GM18498 (cell line): ENCODE data around the gene PRKCA.

Experiments used
- ATAC-seq: cut with Tn5 transposase; IDR thresholded peaks from one replicate; pipeline ENCODE4 v1.9.1; 2021; ENCODE audit warnings: mild to moderate bottlenecking, moderate library complexity; ENCODE audit not compliant: unreplicated experiment

Gene PRKCA

DNA sequence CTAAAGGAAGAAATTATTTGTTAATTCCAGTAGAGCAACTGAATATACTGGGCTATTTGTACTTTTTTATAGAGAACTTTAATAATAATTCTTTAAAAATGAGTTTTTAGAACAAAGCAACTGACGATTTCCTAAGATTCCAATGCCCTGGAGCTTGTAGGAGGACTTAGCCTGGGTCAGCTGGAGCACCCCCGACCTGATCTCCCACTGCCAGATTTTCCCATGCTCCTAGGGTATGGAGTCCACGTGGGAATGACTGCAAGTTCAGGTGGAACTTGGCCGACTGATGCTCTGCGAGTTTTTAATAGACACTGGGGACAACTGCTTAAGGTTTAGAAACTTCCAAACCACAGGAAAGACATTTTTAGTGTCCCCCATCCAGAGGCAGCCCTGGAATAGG lies 507.0 kb downstream of the PRKCA start:
- ATAC-seq: no peak

DNA sequence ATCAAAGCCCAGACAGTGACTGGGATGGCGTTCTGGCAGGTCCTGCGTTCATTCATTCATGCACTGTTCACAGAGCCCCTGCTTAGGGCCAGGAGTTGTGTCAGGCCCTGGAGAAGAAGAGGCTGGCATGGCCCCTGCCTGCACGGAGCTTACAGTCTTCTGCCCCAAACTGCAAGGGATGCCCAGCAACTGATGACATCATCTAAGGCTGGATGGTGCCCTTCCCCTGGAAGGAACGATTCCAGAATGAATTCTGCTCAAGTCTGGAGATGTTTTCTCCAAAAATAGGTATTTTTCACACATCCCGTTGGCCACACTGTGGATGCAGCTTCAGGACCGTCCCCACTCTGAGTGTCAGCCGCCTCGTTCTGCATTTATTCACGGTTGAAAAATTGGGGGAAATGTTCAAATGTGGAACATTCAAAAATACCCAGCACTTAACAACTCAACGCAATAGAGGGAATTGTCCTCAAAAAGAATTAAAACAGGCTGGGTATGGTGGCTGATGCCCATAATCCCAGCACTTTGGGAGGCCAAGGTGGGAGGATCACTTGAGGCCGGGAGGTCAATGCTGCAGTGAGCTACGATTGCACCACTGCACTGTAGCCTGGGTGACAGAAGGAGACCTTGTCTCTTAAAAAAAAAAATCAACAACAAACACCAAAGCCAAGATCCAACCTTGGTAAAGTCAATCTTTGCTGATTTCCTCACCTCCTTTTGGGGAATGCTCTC lies 508.7 kb downstream of the PRKCA start:
- no peak for ATAC-seq

DNA sequence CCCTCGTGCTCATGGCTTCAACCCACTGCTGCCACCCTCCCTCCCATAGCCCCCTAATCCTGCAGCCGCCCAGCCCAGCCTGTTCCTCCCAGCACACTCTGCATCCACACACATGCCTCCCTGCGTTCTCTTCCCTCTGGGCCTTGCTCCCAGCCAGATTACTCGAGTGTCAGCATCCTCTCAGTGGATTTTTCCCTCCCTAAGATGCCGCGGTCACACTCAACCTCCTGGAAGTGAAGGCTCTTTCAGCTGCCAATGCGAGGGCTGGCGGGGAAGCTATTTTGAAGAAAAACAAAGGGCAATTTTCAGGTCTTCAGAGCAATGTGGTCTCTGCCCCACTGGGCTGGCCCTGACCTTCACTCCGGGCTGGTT lies 509.3 kb downstream of the PRKCA start:
- no peak for ATAC-seq

DNA sequence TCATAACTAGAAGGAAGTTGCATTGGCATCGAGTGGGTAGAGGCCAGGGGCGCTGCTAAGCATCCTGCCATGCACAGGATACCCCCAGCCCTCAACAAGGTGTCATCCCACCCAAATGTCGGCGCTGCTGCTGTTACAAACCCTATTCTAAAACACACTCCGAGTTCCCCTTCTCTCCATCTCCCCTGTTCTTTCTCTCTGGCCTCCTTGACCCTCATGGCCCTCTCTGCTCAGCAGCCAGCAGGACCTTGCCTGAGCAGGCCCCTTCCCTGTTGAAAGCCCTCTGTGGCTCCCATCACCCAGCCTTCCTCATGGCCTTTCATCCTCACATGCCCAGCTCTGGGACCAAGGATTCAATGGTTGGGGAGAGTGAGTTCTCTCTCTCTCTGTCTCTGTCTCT lies 510.2 kb downstream of the PRKCA start:
- ATAC-seq: no peak

DNA sequence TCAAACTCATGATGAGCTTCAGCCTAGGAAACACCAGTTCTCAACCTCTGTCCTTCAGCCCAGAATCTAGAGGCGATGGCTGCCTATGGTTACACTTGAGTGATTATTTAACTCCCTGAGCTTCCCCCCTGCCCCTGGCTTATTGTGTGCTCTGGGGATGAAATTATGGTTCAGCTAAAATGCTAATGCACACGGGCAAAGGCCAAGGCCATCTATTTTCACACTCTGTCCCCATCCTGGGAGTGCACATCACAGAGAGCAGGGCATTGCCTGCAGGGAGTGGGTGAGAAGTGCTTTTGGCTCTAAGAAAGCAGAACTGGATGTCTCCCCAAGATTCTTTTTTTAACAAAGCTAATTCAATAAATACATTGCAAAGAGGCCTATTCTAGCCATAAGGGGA lies 510.9 kb downstream of the PRKCA start:
- no peak for ATAC-seq

DNA sequence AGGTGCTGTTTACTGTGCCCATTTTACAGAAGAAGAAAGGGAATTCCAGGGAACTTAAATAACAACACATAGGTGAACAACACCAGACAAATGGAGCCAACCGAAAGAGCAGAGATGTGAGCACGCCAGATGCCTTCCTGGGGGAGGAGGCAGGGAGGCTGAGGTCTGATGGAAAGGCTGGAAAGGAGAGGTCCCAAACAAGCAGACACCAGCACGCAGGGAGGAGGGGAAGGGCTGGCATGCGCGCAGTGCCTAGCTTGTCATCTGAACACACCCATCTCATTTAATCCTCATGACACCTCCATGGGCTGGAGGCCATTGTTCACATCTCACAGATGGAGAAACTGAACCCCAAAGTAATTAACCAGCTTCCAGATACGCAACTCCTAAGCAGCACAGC lies 511.6 kb downstream of the PRKCA start:
- no peak for ATAC-seq

DNA sequence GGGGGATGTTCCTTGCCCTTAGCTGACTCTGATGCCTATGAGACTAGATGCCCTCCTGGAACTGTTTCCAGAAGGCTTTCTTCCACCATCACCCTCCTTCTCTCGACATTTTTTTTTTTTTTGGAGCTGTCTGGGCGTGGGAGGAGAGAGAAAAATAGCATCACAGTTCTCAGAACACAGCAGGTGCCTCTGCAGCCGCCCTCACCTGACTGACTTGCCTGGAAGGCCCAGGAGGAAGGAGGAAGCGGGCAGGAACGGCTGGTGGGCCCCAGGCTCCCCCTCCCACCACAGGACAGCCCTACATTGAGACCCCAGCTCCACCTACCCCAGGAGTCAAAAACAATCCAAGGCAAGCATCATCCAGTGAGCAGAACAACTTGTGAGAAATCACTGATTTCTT lies 512.2 kb downstream of the PRKCA start:
- ATAC-seq: no peak

DNA sequence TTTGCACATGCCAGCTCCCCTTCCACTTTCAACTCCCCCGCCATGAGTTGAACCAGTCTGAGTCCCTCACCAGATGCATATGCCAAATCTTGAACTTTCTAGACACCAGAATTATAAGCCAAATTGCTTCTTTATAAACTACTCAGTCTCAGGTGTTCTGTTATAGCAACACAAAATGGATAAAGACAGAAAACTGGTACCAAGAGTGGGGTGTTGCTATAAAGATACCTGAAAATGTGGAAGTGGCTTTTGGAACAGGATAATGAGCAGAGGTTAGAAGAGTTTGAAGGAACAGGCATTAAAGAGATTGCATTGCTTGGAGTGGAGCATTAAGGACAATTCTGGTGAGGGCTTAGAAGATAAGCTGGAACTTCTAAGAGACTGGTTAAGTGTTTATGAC lies 515.3 kb downstream of the PRKCA start:
- ATAC-seq: no peak

DNA sequence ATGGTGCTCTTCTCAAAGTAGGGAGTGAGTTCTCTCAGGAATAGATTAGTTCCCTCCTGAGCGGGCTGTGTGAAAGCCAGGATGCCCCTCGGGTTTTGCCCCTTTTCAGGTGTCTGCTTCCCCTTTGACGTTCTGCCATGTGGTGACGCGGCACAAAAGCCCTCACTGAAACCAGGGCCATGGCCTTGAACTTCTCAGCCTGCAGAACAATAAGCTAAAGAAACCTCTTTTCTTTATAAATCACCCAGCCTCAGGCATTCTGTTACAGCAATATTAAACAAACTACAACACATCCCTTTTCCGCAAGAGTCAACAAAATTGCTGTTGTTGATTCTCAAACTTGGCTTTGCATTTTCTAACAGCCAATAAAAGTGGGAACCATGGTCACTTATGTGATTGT lies 517.1 kb downstream of the PRKCA start:
- ATAC-seq: no peak

DNA sequence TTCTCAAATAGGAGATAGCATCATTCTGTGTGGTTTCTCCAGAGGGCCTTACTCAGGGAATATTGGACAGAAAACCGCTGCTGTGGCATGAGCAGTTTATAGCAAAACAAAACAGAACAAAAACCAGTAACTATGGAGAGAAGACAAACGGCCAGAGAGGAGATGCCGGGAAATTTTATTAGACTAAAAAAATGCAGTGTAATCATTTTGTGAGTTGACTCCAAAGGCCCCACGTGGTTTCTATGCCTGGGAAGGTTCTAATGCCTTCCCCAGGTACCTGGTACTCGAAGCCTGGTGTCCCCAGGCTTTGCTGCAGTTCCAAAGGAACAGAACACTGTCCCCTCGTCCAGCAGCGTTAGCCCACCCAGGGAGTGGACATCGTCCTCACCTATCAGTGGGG lies 519.6 kb downstream of the PRKCA start:
- no peak for ATAC-seq

DNA sequence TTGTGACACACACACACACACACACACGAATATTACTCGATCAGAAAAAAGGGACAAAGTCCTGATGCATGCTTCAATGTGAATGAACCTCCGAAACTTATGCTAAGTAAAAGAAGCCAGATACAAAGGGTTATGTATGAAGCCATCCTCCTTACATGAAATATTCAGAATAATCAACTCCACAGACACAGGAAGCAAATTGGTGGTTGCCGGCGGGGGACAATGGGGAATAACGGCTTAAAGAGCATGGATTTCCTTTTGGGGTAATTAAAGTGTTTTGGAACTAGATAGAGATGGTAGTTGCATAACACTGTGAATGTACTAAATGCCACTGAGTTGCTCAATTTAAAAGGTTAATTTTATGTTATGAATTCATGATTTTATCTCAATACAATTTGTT lies 524.4 kb downstream of the PRKCA start:
- no peak for ATAC-seq

DNA sequence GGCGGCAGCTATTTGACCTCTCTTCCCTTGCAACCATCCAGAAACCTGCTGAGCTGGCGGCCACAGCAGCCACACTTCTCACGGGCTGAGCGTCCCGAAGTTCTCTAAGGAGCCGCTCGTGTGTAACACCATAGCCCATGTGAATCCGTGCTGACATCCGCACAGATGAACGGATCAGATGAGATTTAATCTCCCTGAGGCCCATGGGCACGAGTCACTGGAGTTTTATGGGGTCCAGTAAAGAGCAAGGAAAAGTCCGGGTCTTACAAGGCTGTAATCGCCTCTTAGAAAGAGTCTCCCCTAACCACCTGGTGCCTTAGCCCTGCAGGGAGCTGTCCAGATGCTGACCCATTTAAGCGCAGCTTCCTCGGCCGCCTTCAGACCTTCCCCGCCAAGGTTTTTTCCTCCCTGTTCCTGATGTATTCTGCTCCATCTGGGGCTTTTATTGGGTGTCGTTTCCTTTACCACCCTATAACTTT lies 527.0 kb downstream of the PRKCA start:
- no peak for ATAC-seq

DNA sequence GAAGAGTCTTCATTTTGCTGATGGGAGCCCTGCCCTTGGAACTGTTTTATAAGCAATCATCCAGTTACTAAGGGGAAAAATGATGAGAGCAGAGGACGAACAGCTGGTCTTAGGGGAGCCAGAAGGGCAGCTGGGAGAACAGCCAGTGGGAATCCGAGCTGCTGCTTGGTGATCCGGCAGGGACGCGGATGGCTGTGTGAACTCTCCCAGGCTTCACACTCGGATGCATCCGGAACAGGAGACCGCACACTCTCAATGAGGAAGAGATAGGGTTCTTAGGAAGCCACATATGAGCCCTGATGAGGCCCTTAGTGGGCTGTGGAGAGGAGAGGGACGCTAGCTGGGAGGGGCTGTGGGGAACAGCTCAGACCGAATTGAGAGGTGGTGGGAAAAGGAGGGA lies 527.5 kb downstream of the PRKCA start:
- ATAC-seq: no peak

DNA sequence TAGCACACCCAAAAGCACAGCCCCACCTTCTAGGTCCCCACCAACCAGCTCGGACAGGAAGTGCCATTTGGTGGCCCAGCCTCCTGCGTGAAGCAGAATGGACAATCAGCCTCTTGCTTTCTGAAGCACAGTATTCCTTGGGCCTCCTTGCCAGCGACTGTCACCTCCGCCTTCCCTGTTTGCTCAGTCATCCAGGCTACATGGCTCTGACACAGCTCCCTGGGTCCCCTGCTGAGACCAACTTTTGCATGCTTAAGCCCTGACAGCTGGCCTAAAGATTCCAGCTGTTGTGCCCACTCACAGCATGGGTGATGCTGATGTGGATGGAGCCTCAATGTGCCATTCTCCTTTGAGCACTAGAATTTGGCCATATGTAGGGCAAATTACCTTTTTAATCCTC lies 528.0 kb downstream of the PRKCA start:
- no peak for ATAC-seq

DNA sequence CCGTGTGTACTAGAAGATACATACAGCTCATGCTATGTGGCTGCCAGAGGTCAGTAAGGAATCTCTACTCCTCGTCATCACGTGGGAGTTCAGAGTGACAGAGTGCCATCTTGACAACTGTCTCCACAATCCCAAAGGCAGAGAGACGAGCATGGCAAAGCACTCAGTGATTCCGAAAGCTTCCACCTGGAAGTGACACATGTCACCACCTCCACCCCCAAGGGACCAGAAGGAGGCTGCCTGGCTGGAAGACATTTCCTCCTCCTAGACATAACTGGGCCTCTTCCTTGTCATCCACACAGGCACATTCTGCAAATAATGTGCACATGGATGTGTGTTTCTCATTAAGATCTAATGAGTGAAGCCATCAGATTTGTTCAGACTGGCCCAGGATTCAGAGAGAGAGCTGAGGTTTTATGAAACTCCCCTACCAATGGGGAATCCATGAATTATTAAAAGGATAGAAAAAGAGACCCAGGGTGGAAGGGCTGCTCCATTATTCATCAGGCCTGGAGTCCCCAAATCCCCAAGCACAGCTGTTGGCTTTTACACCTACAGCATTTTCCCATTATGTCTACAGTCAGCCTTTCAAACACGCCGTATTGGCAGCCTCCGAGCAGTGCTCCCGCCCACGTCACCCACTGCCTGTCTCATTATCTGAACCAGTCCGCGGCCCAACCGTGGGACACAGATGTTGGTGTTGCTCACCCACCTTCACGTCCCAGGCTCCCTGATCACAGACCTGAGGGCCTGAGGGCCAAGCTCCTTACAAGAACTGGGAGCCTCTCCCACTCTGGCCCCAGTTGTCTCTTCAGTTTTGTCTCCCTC lies 529.2 kb downstream of the PRKCA start:
- no peak for ATAC-seq

DNA sequence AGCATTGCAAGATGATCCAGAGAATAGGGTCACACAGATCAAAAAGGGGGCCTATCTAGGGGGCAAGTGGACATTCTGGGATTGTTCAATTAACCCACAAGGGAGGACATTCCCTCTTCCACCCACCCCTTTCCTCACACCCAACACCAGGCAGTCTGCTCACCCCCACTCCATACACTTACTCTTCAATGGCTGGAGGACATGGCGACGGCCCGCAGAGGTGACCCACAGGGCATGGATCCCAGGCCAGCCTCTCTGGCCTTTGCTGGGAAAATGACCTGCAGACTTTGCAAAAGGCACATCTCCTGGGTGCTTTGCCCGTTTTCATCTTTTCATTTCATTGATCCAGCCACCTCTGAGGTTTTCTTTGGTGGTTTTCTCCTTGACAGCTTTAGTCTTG lies 530.8 kb downstream of the PRKCA start:
- ATAC-seq: no peak

DNA sequence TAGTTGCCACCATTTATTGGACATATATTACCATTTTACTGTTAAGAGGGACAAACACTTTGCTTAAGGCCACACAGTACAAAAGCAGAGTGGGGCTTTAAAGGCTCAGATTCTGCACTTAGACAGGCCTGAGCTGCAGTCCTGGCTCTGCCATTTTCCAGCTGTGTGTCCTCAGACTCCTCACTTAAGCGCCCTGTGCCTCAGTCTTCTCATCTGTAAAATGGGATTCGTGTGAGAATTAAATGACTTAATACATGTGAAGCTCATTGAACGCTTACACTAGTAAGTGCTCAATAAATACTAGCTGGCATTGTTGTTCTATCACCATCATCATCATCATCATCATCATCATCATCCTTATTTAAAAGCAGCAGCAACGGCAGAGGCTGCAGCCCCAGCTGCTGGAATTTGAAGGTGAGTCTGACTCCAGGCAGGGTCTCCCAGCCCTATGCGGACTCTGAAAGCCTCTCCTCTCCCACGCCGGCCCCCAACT lies 532.1 kb downstream of the PRKCA start:
- no peak for ATAC-seq

DNA sequence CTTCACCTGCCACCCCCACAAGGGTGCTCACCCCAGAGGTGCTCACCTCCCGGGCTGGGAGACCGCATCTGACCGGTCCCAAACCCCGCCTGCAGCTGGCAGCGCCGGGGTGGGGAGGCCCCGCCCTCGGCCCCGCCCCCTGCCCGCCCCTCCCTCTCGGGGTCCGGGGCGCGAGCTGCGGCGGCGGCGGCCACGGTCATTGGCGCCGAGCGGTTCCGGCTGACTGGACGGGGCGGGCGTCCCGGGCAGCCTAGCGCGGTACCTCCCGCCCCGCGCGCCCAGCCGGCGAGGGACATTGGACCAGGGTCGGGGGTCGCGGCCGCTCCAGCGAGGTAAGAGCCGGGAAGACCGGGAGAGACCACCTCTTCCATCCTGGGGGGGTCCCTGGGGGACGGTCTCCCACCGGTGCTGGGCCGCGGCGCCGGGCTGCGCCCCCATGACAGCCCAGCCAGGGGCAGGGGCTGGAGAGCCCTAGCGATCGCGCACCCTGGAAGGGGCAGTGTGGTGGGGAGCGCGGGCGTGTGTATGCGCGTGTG lies 532.6 kb downstream of the PRKCA start, which contains the start of gene CACNG5:
TSS of gene CACNG5 (plus strand) at position 199 of the 536 bp plus-strand sequence. CDS start 42,216 bp downstream, outside the sequence.
- no peak for ATAC-seq

DNA sequence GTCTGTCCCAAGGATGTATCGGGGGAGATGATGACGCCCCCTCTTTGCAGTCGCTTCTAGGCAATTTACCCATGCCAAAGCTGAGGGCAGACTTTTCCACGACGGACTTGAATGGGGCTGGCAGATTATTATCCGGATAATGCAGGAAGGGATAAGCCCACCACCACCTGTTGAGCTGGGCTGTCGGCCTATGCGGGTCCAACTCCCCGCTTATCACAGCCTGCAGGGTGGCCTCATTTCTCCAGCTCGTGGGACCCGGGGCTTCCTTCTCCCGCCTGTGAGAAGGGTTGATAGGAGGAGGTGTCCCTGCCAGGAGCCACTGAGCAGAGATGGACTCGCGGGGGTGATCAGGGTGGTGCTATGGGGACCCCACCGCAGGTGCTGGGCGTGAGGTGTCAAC lies 533.1 kb downstream of the PRKCA start:
- ATAC-seq: no peak

DNA sequence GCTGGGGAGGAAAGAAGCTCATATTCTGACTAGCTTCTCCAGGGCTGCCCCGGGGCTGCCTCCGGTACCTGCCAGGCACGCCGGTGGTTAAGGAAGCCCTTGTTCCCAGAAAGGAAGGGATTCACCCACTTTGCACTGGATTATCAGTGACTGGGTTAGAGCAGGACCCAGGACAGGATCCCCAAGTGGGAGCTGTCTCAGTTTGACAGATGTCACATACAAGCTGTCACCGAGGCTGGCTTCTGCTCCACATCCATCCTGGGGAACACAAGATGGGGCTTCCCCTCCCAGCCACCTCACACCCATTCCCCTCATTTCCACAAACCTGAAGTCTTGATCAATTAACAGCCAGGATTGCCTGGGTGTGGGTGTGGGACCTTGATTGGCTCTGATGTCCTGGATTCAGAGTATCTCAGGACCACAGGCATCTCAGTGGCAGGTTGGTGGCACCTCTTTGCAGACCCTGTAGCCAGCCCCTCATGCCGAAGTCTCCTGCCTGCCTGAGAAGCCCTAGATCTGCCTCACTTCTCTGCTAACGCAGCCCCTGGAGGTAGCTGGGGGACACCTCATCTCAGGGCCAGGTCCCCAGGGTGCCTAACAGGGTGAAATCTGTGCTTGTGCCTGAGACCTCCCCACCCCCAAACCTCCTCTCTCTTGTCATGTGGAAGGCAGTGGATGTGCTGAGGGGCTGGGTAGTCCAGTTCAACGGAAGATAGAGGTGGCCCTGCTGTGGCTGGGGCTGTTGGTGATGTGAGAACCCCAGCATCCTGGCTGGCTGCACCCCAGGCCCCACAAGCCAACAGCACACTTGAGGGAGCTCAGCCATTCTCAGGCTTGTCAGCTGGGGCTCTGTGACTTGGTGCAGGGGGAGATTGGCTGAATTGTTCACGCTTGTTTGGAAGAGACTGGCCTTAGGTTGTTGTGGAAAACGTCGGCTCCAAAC lies 533.9 kb downstream of the PRKCA start:
- no peak for ATAC-seq

DNA sequence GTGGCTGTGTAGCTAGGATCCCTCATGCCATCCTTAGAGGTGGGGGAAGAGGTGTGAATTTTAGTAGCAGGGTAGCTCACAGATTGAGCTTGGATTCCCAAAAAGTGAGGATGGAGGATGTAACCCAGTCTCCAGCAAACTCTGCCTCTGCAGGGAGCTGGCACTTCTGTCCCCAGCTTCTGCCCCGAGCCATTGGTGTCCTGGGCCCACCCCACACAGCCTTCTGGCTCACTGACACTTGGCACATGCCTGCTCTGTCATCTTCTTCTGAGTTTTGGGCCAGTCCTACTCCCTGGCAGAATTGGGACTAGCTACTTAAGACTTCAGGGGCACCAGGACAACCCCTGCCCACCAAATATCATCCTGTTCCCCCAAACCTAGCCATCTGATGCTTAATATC lies 534.8 kb downstream of the PRKCA start:
- ATAC-seq: no peak
